Activated T-helper 1 cell treated with anti-CD3 and anti-CD28 coated beads, Interleukin-2, amount 50 U/mL, for 16 hours (primary cell): ENCODE data around the gene IRF2BP1.

ENCODE experiments used
- DNase-seq, 2 donors: peaks; one replicate each; pipeline ENCODE4 v3.0.0-alpha.2; 2020; ENCODE audit warnings: low read depth in 1 of 2, low spot score in 1 of 2

IRF2BP1 gene

DNA sequence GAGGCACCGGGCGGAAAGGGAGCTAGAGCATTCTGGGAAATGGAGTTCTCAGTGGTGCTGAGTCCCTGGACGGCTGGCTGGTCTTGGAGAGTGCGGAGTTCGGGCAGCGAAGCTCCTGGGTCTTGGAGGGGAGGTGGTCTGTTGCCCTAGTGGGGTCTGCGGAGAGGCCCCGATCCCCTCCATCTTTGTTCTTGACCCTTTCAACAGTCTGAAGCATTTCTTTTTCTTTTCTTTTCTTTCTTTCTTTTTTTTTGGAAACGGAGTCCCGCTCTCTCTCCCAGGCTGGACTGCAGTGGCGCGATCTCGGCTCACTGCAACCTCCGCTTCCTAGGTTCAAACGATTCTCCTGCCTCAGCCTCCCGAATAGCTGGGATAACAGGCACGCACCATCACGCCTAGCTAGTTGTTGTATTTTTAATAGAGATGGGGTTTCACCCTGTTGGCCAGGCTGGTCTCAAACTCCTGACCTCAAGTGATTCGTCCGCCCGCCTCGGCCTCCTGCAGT lies 22.6 kb downstream of the IRF2BP1 start:
- no peak for DNase-seq

DNA sequence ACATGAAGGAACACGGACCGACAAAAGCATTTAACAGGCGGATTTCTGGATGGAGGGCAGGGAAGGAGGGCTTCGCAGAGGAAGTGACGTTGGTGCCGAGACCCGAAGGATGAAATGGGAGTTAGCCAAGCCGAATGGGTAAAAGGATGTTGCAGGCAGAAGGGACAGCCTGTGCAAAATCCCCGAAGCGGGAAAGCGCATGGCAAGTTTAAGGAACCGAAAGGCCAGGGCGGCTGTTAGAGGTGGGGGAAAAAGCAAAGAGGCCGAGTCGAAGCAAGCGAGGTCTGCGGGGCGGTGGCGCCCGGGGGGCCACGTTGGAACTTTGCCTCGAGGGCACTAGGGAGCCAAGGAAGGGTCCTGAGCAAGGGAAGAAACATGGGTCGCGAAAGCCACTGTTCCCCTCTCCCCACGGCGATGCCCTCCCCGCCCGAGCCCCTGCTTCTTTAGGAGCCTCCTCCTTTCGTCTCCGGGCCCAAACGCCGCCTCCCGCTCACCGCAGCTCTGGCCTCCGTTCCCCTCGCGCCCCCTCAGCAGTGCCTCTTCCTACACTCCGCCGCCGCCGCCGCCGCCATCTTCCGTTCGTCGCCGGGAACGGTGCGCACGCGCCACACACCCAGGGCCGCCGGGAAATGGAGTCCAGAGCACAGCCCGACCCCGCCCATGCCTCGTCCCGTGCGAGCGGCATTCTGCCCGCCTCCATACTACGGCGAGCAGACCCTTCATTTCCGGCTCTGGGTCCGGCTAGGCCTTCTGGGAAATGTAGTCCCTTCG lies 23.2 kb downstream of the IRF2BP1 start, which contains the start of gene SYMPK:
SYMPK (minus strand) TSS at position 584 of the 771 bp plus-strand sequence. CDS start 8,652 bp downstream, outside the sequence.
- peak; percentile 98 for DNase-seq

DNA sequence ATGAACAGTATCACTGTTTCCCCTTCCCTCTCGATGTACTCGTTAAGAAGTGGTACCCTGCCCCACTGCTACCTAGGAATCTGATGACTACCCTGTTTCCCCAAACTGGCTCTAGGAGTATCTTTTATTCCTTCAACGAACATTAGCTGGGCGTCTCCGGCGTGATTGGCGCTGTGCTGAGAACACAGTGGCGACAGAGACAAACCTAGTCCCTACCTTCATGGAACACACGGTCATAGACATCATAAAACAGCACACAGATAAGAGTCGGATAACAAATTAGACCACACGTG lies 23.7 kb downstream of the IRF2BP1 start:
- no peak for DNase-seq

DNA sequence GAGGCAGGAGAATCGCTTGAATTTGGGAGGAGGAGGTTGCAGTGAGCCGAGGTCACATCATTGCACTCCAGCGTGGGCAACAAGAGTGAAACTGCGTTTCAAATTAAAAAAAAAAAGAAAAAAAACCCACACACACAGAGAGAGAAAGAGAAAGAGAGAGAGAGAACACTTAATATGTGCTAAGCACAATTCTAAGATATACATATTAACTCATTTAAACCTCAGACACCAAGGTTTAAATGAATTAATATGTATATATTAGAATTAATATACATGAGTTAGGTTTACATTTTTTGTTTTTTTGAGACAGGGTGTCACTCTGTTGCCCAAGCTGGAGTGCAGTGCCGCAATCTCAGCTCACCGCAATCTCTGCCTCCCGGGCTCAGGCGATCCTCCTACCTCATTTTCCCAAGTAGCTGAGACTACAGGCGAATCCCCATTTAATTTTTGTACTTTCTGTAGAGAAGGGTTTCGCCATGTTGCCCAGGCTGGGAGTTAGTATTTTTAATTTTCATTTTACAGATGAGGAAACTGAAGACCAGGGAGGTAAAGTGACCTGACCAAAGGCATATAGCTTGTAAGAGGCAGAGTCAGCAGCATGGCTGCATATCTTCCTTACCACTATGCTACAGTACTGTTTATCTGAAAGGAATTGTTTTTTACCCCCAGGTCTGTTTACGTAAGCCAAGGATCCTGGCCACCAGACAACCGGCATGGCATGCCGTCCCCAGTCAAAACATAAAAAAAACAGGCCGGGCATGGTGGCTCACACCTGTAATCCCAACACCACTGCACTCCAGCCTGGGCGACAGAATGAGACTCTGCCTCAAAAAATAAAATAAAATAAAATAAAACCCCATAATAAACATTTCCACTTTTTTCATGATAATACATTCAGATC lies 25.3 kb downstream of the IRF2BP1 start:
- DNase-seq: no peak

DNA sequence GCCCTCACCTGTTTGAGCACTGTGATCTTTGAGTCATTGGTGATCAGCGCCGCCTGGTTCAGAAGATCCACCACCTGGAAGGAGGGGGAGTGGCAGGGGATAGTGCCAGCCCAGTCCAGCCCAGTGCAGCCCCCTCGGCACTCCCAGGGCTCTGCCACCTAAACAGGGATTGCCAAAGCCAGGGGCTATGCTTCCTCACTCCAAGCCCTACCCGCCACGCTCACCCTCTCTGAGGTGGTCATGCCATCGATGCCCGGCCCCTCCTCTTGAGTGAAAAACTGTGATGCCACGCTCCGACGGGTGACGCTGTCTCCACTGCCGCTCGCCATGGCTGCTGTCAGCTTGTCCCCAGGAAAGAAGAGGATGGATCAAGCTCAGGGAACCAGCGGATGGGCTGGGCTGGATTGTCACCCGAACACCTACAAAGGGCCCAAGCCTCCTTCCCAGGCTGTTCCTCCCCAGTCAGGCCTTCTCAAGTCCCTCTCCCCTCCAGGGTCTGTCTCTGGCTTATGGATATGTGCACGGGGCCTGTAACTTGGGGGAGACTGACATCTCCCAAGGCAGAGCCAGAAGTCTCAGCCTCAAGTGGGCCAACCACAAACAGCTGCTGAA lies 31.7 kb downstream of the IRF2BP1 start:
- DNase-seq: no peak

DNA sequence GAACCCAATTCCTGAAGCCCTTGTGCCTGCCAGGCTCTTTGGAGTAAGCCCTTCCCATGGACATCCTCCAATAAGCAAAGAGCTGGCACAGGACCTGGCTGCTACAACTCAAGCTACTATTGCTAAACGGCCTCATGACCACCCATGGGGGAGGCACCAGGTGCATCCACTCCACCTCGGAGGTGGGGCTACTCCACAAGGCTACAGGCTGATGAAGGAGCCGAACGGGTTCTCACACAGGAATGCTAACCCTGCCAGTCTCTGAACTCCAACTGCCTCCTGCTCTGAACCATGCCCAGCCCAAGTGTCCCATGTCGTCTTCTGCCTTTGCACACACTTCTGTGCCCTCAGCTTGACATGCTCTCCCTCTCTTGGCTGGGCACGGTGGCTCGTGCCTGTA lies 33.0 kb downstream of the IRF2BP1 start:
- DNase-seq: no peak

DNA sequence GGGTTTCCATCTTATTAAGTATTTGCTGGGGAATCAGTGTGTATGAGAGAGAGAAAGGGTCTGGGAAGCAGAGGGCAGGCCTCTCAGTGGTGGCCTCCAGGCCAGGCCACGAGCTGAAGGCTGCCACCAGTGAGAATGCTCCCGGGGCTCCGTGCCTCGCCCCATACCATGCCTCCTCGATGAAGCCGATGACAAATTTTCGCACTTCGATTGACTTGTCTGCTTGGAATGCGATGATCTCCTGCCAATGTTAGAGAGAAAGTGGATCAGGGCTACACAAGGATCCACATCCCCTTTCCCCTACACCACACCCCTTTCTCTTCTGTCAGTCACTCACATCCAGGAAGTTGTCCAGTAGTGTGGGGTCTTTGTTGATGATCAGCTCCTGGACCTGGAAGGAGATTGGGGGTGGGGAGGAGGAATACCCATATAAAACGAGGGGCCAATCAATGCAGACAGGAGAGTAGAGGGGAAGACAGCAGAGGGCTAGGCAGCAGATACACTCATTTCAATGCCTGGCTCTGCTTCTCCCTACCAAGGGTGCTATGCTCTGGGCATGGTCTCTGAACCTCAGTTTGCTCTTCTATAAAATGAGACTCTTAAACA lies 33.7 kb downstream of the IRF2BP1 start:
- DNase-seq: no peak

DNA sequence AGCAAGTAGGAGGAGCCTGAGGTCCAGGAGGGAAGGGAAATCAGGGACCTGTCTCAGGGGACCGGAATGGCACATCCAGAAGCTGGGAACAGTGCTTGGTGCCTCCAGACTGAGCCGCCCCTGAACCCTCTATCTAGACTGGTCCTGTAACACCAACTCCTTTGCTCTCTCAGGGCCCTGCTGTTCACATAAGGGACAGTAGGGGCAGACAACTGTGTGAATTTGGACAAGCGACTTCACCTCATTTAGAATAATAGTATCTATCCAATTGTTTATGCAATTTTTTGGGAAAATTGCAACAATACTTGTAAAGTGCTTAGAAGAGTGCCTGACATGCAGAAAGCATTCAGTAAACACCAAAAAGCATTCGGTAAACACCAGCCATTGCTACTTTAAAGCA lies 37.0 kb downstream of the IRF2BP1 start:
- no peak for DNase-seq

DNA sequence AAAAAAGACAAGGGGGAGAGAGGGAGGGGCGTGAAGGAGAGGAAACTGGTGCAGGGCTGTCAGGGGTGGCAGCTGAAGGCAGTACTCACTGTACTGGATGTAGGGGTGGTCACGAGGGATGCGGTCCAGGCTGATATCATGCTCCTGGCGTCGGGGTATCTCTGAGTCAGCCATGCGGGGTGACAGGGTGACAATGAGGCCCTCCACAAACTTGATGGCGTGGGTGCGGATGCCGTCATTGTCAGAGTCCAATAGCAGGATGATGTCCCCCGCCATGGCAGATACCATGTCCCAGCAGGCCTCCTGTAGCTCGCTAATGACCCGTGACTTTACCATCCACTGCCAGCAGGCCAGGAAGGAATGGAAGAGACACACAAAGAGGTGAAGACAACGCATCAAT lies 38.3 kb downstream of the IRF2BP1 start:
- DNase-seq: no peak

DNA sequence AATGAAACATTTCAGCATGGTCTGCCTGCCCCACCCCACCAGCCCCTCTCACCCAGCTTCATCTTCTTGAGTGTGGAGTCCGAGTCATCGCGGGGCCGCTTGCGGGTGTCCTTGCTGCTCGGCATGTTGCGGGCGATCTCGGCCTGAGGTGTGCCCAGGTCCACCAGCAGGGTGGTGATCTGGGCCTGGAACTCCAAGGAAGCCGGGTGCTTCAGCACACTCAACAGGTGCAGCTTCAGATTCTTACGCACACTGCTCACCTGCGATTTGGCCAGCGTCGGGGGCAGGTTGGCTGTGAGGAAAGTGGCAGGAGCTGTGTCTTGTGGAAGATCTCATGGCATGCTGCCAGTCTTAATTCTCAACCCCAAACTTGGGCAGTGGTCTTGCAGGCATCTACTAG lies 43.7 kb downstream of the IRF2BP1 start:
- DNase-seq: no peak

DNA sequence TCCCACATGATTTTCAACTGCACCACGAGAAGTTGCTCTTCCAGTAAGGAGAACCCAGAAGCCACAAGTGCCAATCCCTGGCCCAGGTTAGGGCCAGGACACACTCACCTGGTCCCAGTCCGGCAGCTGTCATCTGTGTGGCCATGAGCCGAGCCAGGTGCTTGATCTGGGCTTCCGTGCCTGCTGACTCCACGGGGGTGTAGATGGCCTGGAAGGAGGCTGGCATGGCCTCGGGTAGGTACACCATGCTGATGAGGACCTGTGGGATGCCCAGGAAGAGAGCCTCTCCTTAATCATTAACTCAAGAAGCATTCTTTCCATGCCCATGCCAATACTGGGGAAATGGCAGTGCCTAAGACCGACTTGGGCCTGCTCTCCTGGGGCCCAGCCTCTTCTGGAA lies 51.0 kb downstream of the IRF2BP1 start:
- no peak for DNase-seq
